HG03103 (cell line): ENCODE measurements around the gene DNAH14.
"Not testable (repeated sequence)": the region's sequence is repeated elsewhere in the genome, so short reads cannot be mapped to it uniquely, and the experiment has no call there.

ENCODE experiments used
- ATAC-seq: cut with Tn5 transposase; IDR thresholded peaks from one replicate; pipeline ENCODE4 v1.9.1; 2021; ENCODE audit warnings: low read depth; ENCODE audit not compliant: unreplicated experiment

The DNAH14 gene

DNA sequence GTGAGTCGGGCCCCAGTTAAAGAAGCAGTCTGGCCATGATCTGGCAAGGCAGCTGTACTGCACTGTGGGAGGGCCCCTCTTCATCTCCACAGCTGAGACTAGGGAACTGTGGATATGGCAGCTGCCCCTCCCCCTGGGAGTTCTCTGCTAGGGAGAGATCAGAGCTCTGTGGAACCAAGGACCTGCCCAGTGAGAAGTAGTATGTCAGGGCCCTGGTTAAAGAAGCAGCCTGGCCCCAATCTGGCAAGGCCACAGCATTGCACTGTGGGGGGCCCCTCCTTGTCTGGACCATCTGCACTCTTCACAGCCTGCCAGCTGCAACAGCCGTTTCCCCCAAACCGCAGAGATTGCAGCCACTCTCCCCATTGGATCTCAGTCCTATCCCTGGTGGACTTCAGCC, 208.5 kb downstream of the DNAH14 start:
- no peak for ATAC-seq

DNA sequence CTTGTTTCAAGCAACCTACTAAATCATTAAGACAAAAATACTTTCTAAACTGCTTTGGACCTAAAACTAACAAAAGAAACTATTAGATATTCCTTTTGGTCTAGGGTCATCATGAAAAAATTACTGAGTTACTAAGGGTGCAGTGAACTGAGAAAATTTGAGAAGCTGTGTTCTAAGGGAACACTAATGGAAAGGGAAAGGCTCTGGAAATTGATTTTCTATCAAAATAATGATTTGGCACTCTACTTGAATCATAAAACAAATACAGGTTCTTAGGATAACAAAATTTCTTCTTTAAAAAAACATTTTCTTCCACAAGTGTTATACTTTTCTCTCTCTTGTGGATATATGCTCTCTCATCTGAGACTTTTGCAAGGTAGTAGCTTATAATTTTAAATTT, 213.5 kb downstream of the DNAH14 start:
- no peak for ATAC-seq

DNA sequence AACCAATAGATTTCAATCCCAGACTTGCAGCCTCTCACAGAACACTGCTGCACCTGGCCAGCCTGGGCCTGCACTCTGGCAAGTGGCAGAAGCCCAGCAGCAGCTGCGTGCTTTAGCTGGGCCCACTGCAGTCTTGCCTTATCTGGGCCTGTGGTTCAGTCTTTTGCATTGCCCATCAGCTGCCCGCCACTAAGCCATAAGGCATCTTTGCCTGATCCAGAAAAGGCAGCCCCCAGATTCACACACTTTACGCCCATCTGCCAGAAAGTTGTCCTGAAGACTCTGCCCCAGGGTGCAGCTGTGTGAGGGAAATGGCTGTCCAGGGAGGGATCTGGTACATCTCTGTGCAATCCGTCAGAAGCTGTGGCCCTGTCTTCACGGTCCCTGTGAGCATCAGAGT, 217.0 kb downstream of the DNAH14 start:
- ATAC-seq = no peak

DNA sequence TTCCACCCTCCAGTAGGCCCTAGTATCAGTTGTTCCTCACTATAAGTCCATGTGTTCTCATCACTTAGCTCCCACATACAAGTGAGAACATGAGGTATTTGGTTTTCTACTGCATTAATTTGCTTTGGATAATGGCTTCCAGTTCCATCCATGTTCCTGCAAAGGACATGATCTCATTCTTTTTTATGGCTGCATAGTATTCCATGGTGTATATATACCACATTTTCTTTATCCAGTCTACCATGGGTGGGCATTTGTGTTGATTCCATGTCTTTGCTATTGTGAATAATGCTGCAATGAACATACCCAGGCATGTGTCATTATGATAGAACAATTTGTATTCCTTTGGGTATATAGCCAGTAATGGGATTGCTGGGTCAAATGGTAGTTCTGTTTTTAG, 218.3 kb downstream of the DNAH14 start:
- not testable (repeated sequence) for ATAC-seq

DNA sequence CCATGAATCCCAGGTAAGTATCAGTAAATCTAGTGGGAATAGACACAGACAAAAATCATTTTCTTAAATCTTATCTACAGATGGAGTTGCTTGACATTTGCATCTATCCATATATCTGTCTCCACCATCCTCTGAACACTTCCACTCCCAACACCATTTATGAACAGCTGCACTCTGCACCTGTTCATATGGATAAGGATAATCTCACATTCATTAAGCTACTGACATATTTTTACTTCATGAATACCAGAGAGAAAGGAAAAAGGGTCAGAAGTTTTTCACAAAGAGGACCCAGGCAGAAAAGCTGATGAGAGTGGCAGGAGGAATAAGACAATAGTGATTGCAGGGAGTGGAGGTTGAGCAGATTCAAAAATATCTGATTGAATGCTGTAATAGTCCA, 222.6 kb downstream of the DNAH14 start:
- ATAC-seq = no peak

DNA sequence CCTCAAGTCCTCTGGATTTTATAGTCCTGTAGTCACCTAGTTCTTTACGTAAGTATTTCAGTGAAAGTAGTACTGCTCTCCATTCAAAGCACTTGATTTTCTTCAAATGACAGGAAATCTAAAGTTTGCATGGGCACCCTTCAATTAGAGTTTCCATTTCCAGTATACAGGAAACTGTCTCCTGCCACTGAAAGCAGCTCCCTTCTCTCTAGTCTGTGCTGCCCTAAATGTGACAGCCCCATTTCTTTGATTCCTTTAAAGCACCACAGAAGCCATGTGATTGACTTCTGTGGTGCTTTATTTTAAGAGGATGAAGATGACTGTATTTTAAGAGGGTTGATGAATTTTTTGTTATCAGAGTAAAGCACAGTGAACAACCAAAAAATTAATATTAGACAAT, 226.1 kb downstream of the DNAH14 start:
- no peak for ATAC-seq

DNA sequence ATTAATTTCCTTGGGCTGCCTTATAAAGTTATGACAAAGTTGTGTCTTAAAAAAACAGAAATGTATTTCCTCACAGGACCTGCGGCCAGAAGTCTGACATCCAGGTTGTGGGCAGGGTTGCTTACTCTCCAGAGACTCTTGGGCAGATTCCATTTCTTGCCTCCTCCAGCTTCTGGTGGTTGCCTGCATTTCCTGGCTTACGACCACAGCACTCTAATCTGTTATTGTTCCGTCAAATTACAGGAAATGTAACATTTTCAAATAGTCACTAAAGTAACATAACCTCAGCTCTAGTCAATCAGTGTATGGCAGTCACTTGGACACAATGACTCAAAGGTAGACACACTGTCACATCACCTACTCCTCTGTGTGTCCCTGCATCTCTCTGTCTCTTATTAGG, 226.8 kb downstream of the DNAH14 start:
- ATAC-seq = no peak

DNA sequence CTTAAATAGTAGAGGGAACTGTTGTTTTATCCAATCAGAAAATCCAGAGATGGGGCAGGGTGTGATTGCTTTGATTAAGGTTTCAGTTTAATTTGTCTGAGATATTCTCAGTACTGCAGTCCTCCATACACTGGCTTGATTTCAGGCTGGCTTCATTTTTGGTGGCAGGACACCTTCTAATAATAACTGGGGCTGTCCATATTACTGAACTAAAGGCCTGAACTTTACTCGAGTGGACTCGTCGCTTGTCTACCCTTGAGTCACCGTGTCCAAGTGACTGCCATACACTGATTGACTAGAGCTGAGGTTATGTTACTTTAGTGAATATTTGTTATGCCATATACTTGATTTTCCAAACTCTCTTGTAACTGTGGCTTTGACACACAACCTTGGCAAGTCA, 228.8 kb downstream of the DNAH14 start:
- ATAC-seq = no peak

DNA sequence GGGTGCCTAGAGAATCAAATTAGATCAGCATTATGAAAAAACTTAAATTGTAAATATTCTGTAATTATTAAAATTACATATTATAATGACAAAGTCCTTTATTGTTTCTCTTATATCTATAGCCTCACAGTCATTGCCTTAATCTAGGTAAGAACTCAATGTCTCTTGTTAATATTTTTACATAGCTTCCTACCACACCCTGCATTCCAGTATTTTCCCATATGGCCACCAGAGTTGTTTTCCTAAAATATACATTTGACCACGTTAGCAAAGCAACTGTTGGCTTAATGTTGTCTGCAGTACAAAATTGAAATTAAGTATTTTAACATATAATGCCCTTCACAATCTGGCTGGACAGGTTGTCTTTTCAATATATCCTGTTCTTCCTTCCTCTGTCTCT, 230.3 kb downstream of the DNAH14 start:
- ATAC-seq = no peak

DNA sequence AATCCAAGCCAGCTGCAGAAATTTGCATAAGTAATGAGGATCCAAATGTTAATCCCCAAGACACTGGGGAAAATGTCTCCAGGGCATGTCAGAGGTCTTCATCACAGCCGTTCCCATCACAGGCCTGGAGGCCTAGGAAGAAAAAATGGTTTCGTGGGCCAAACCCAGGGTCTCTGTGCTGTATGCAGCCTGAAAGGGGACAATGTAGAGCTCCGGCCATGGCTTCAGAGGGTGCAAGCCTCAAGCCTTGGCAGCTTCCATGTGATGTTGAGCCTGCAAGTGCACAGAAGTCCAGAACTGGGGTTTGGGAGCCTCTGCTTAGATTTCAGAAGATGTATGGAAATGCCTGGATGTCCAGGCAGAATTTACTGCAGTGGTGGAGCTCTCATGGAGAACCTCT, 247.9 kb downstream of the DNAH14 start:
- not testable (repeated sequence) for ATAC-seq

DNA sequence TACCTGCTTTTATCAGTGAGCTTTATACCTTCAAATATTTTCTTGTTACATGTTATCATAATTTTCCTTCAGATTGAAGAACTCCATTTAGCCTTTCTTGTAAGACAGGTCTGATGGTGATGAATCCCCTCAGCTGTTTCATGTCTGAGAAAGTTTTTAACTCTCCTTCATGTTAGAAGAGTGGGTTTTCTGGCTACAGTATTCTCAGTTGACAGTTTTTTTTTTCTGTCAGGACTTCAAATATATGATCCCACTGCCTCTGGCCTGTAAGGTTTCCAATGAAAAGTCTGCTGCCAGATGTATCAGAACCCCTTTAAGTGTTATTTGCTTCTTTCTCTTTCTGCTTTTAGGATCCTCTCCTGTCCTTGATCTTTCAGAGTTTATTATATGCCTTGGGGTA, 250.2 kb downstream of the DNAH14 start:
- no peak for ATAC-seq

DNA sequence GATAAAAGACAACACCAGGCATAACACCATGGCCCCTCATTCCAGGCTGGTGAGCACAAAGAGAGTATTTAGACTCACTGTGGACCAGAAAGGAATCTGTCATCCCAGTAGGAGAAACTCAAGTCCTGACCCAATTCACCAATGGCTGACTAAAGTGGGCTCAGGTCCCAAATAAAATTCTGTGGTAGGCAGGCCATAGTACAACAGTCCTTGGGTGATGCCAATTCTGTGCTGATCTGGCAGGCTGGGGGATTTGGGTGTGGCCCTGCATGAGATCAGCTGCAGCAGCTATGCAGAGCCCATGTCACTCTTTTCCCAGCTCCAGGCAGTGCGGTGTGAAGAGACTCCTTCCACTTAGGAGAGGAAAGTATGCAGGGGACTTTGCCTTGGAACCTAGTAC, 253.2 kb downstream of the DNAH14 start:
- ATAC-seq = no peak

DNA sequence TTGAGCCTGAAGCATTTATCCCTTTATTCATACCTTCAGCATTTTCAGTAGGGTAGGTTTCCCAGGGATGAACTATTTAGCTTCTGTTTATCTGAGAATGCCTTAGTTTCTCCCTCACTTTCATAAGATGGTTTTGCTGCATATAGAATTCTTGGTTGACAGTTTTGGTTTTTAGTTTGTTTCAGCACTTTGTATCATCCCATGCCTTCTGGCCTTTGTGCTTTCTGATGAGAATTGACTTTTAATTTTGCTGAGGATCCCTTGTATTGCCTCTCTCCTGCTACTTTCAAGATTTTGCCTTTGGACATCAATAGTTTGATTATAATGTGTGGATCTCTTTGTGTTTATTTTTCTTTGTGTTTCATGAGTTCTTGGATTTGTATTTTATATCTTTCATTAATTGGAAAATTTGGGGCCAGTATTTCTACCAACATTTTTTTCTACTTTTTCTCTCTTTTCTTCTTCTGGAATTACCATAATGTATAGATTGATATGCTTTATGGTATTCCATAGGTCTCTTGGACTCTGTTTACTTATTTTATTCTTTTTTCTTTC, 261.8 kb downstream of the DNAH14 start:
- ATAC-seq = no peak

DNA sequence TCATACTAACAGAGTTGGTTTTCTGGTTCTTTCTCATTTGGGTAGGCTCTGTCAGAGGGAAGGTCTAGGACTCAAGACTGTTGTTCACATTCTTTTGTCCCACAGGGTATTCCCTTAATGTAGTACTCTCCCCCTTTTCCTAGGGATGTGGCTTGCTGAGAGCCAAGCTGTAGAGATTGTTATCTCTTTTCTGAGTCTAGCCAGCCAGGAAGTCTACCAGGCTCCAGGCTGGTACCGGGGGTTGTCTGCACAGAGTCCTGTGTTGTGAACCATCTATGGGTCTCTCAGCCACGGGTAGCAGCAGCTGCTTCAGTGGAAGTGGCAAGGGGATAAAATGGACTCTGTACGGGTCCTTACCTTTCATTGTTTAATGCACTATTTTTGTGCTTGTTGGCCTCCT, 272.0 kb downstream of the DNAH14 start:
- no peak for ATAC-seq

DNA sequence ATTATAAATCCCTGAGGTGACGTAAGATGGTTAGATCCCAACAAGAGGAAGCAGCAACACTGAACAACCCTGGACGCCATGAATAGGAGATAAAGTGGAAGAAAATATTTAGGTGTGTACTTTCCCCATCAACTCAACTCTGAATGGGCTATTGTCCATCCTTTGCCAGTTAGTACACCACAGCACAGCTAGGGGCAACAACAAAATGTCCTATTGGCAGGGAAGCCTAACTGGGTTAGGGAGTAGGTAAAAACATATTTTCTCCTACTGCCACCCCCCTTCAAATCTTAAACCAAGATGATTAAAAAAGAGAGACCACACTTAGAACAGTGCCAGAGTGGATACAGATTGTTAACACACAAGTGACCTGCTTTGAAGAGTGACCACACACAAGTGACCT, 278.3 kb downstream of the DNAH14 start:
- no peak for ATAC-seq

DNA sequence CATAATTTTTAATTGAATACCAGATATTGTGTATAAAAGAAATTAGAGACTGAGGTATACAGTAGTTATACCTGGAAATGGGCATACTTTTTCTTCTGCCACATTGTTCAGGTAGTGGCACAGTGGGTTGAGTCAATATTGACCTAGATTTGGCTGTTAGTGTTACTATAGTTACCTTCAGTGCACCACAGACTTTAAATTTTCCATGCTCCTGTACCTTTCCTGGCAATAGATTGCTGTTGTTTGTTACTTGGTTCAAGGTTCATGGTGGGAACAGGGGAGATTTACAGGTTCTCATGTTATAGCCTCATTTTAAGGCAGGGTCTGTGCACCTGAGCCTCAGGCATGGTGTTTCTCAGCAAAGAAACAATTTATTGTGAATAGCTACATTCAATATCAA, 279.7 kb downstream of the DNAH14 start:
- no peak for ATAC-seq

DNA sequence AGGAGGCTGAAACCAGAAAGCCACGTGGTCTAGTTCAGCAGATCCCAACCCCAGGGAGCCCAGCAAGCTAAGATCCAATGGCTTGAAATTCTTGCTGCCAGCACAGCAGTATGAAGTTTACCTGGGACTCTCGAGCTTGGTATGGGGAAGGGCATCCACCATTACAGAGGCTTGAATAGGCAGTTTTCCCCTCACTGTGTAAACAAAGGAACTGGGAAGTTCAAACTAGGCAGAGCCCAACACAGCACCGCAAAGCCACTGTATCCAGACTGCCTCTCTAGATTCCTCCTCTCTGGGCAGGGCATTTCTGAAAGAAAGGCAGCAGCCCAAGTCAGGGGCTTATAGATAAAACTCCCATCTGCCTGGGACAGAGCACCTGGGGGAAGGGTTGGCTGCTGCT, 280.7 kb downstream of the DNAH14 start:
- not testable (repeated sequence) for ATAC-seq

DNA sequence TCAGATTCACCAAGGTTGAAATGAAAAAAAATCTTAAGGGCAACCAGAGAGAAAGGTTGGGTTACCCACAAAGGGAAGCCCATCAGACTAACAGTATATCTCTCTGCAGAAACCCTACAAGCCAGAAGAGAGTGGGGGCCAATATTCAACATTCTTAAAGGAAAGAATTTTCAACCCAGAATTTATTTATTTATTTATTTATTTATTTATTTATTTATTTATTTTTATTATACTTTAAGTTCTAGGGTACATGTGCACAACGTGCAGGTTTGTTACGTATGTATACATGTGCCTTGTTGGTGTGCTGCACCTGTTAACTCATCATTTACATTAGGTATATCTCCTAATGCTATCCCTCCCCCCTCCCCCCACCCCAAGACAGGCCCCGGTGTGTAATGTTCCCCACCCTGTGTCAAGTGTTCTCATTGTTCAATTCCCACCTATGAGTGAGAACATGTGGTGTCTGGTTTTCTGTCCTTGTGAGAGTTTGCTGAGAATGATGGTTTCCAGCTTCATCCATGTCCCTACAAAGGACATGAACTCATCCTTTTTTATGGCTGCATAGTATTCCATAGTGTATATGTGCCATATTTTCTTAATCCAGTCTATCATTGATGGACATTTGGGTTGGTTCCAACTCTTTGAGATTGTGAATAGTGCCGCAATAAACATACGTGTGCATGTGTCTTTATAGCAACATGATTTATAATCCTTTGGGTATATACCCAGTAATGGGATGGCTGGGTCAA, 282.4 kb downstream of the DNAH14 start:
- ATAC-seq = not testable (repeated sequence)

DNA sequence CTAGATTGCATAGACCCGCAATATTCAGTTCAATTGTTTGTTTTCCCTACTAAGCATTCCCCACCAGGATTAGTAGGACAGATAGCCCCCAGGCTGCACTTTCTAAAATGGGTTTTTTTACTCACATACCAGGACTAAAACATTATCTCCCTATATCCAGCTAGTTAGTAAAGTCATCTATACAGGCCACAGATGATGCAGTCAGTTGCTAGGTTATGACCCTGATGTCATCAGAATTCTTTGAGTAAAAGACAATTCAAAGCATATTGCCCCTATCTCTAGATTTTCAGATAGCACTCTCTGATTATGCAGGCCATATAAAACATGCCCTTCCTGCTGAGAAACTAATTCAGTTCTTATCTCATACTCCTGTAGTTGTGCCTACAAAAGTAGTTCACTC, 294.8 kb downstream of the DNAH14 start:
- no peak for ATAC-seq

DNA sequence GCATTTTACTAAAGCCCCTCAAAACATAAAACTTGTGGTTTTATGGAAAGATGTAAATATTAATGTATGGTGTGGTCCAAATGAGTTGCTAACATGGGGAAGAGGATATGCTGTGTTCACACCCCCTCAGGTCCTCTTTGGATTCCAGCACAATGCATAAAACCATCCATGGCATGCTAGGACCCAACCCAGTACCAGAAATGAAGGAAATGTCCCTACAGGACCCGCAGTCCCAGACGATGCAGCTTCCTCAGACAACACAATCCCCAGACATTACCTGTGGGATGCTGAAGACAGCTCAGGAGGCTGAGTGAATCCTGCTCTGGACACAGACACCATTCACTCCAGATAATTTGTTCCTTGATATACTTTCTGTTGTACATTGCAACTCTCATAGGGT, 296.2 kb downstream of the DNAH14 start:
- ATAC-seq = no peak

DNA sequence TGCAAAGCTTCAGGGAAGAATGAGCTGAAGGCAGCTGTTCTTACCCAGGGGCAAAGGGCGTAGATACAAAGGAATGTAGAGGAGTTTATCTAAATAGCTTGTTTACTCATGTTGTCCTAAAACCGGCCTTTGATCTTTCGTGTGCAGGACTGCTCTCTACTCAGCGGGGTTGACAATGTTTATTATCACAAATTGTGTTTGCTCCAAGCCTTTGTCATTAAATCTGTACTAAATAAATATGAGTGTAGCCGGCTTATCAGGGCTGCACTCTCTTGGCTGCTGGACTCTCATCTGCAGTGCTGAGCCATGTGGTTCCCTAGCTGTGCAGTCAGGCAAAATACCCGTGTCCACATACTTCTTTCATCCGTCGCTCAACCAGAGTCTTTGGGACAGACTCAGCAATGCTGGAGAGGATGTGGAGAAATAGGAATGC, 299.4 kb downstream of the DNAH14 start:
- no peak for ATAC-seq

DNA sequence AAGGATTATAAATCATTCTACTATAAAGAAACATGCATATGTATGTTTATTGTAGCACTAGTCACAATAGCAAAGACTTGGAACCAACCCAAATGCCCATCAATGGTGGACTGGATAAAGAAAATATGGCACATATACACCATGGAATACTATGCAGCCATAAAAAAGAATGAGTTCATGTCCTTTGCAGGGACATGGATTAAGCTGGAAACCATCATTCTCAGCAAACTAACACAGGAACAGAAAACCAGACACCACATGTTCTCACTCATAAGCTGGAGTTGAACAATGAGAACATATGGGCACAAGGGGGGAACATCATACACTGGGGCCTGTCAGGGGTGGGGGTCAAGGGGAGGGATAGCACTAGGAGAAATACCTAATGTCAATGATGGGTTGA, 300.0 kb downstream of the DNAH14 start:
- ATAC-seq = not testable (repeated sequence)

DNA sequence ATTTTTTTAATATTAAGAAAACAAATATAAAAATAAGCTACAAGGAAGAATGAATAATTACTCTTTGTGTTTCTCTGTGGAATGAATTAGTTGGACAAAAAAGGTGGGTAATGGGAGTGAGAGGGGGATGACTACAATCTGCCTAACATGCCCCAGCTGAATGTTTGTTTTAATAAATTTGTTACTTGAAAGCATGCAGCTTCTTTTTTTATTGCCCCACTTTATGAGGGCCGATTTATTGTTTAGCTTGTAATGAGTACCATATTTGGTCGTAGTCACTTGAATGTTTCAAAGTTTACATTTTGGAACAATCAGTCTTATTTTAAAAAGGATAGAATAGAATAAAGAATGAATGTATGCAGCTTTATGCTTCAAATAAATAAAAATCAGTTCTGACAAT, 301.0 kb downstream of the DNAH14 start:
- no peak for ATAC-seq
